Smooth muscle cell (in vitro differentiated cells): Measurements from ENCODE around the gene BTBD1. TPM values are rescaled to one million over a fixed set of nuclear protein-coding genes. Genes with fewer than 3 reads are reported as not detected.

Experiments used
- DNase-seq: peaks from one replicate; lab custom pipeline; 2025; ENCODE audit not compliant: unreplicated experiment; lab: John Stamatoyannopoulos, UW
- H2AFZ ChIP-seq: fragments of 200-600 bp; sonication (generic); 2 replicates; pipeline ENCODE4 v1.6.0; 2016; ENCODE audit warnings: antibody characterized with exemption, low read depth, mild to moderate bottlenecking
- H3F3A ChIP-seq: fragments of 200-600 bp; sonication (generic); 2 replicates; pipeline ENCODE4 v1.6.0; 2017; ENCODE audit warnings: antibody characterized with exemption, low read depth
- H3K27ac ChIP-seq: fragments of 200-600 bp; sonication (generic); 2 replicates; pipeline ENCODE4 v1.5.1; 2016; ENCODE audit warnings: low read depth, mild to moderate bottlenecking
- H3K27me3 ChIP-seq: fragments of 200-600 bp; sonication (generic); 2 replicates; pipeline ENCODE4 v1.6.1; 2016; ENCODE audit warnings: low read depth, mild to moderate bottlenecking
- H3K36me3 ChIP-seq: fragments of 200-600 bp; sonication (generic); 2 replicates; pipeline ENCODE4 v1.5.1; 2016; ENCODE audit warnings: low read depth
- H3K4me1 ChIP-seq: fragments of 200-600 bp; sonication (generic); 2 replicates; pipeline ENCODE4 v1.5.1; 2016; ENCODE audit warnings: low read depth
- H3K4me2 ChIP-seq: fragments of 200-600 bp; sonication (generic); 2 replicates; pipeline ENCODE4 v1.6.0; 2016; ENCODE audit warnings: mild to moderate bottlenecking
- H3K4me3 ChIP-seq: fragments of 200-600 bp; sonication (generic); 2 replicates; pipeline ENCODE4 v1.5.1; 2016; ENCODE audit warnings: mild to moderate bottlenecking
- H3K79me2 ChIP-seq: fragments of 200-600 bp; sonication (generic); 2 replicates; pipeline ENCODE4 v1.6.0; 2016; ENCODE audit warnings: low read depth, mild to moderate bottlenecking
- H3K9ac ChIP-seq: fragments of 200-600 bp; sonication (generic); 2 replicates; pipeline ENCODE4 v1.6.0; 2016; ENCODE audit warnings: low read depth
- H3K9me3 ChIP-seq: fragments of 200-600 bp; sonication (generic); replicated peaks from 2 replicates; pipeline ENCODE4 v1.5.1; 2016; ENCODE audit warnings: low read depth
- H4K20me1 ChIP-seq: fragments of 200-600 bp; sonication (generic); 2 replicates; pipeline ENCODE4 v1.6.0; 2016; ENCODE audit warnings: low read depth
- WGBS: methylation state at CpG from one replicate; pipeline ENCODE4 v1.1.7; 2016; ENCODE audit warnings: low lambda C conversion rate; 5-methylcytosine and 5-hydroxymethylcytosine counted together
- polyA plus RNA-seq: library from polyadenylated mRNA; unstranded; fragments of >200 nt; fragmentation: Nextera tagmentation; extraction: Ambion mirVana; gene quantifications from 2 replicates; pipeline ENCODE4 v1.2.1, GENCODE V29; 2016
- total RNA-seq: library from RNA; depleted of rRNA; stranded (reverse); fragments of >200 nt; gene quantifications from 2 replicates; pipeline ENCODE4 v1.2.3, GENCODE V29; 2014
- TF ChIP-seq, protein P1 (sequence below): fragments of 200-600 bp; sonication (generic); IDR thresholded peaks from 2 replicates; pipeline ENCODE4 v1.5.1; 2017; ENCODE audit warnings: borderline replicate concordance, mild to moderate bottlenecking, antibody characterized with exemption; ENCODE audit not compliant: insufficient read depth, poor library complexity, severe bottlenecking

The BTBD1 gene
- total and polyA plus RNA-seq, 2 experiments from 2014 or later, result 43.2 to 75.2 TPM

DNA sequence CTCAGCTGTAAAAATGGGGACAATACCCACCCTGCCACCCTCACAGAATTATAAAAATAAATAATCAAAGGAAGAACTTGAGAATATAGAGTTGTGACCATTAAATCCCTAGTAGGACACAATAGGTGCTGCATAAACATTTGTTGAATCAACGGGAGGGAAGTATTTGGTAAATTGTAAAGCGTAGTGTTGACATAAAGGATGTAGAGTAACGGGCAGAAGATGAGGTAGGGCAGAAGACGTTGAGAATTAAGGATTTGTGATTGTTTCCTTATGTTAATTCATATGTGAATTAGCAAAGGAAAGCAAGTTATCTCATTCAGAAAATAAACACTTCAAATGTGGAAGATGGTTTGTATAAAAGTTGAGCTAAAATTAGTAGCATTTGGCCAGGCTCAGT is 73.9 kb downstream of the BTBD1 start:
- Histone ChIP-seq H3K4me3 (no peak overlapping the region), H3K79me2 (peaks cover 1% of the 10 kb centered on the region), H3K9ac (no peak overlapping the region), H3K4me2 (no peak overlapping the region), H2AFZ (no peak overlapping the region), H3K4me1 (no peaks in the 10 kb centered on the region), H4K20me1 (peaks cover 3% of the 10 kb centered on the region), H3K36me3 (no peaks in the 10 kb centered on the region), H3F3A (no peaks in the 10 kb centered on the region), H3K27me3 (no peaks in the 10 kb centered on the region), H3K27ac (no peak overlapping the region), H3K9me3 (no peaks in the 10 kb centered on the region)
- 90% methylated on average over 4 of the region's 4 CpGs for WGBS
- no peak for DNase-seq
- TF ChIP-seq, protein P1, sequence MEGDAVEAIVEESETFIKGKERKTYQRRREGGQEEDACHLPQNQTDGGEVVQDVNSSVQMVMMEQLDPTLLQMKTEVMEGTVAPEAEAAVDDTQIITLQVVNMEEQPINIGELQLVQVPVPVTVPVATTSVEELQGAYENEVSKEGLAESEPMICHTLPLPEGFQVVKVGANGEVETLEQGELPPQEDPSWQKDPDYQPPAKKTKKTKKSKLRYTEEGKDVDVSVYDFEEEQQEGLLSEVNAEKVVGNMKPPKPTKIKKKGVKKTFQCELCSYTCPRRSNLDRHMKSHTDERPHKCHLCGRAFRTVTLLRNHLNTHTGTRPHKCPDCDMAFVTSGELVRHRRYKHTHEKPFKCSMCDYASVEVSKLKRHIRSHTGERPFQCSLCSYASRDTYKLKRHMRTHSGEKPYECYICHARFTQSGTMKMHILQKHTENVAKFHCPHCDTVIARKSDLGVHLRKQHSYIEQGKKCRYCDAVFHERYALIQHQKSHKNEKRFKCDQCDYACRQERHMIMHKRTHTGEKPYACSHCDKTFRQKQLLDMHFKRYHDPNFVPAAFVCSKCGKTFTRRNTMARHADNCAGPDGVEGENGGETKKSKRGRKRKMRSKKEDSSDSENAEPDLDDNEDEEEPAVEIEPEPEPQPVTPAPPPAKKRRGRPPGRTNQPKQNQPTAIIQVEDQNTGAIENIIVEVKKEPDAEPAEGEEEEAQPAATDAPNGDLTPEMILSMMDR, result no peak

DNA sequence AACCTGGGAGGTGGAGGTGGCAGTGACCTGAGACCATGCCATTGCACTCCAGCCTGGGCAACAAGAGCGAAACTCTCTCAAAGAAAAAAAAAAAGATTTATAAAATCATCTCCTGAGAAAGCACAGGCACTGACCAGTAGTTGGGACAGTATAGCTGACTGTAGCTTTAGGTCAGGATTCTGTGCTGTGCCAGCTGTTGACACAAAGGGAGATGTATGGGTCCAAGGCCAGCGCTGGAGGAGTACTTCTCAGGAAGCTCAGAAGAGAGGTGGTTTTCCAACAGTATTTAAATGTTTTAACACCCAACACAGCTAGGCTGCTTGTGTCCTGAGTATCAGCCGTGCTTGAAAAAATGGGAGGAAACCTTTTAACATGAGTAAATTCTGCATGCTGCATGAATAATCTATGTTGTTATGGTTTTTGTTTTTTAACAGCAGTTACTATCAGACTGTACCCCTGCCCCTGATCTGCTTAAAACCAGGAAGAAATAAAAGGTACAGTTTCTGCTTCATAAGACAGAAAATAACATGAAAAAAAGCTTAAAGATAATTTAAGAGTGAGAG is 74.5 kb downstream of the BTBD1 start:
- Histone ChIP-seq H3K9me3 (no peaks in the 10 kb centered on the region), H3F3A (no peaks in the 10 kb centered on the region)
- WGBS, result 91% methylated on average over 3 of the region's 3 CpGs

DNA sequence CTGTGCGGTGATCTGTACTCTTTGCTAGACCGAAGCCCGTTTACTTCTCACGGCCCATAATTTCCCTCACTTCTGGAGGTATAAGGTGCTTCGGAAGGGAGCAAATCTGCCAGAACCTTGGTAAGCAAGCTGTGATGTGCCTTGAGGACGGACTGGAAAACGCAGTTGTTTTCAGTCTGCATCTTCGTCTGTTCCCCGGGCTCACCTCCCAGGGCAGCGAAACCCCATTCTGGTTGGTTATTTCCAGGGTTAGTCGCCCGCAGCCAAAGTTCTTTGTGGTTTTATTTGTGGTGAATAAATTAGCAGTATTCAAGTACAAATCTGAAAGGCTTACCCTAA is 80.6 kb downstream of the BTBD1 start:
- Histone ChIP-seq H4K20me1 (peaks cover 3% of the 10 kb centered on the region), H3F3A (no peaks in the 10 kb centered on the region), H3K9me3 (no peaks in the 10 kb centered on the region), H3K4me3 (peak overlapping the region; percentile 73), H2AFZ (peak overlapping the region; percentile 96), H3K36me3 (no peaks in the 10 kb centered on the region), H3K27me3 (no peaks in the 10 kb centered on the region), H3K79me2 (peaks cover 15% of the 10 kb centered on the region), H3K9ac (peak overlapping the region; percentile 84), H3K4me1 (peaks cover 8% of the 10 kb centered on the region), H3K4me2 (peak overlapping the region; percentile 91), H3K27ac (peak overlapping the region; percentile 20)
- DNase-seq, result no peak
- TF ChIP-seq, protein P1, result no peak
- 3% methylated on average over 12 of the region's 12 CpGs for WGBS

More for the DNA sequence above, 74.5 kb downstream of the BTBD1 start:
- H3K4me1 ChIP-seq, result no peaks in the 10 kb centered on the region
- no peak for DNase-seq
- no peaks in the 10 kb centered on the region for H3K36me3 ChIP-seq
- H3K4me2 ChIP-seq, result no peak overlapping the region
- no peak overlapping the region for H3K4me3 ChIP-seq
- no peak overlapping the region for H3K27ac ChIP-seq
- H3K27me3 ChIP-seq, result no peaks in the 10 kb centered on the region
- TF ChIP-seq, protein P1, result no peak
- no peak overlapping the region for H3K9ac ChIP-seq
- H3K79me2 ChIP-seq, result peaks cover 3% of the 10 kb centered on the region
- H2AFZ ChIP-seq, result no peak overlapping the region
- peaks cover 3% of the 10 kb centered on the region for H4K20me1 ChIP-seq
